BLaER1 (cell line): ENCODE data around the gene EPS8.

Source experiments
- H3K27ac ChIP-seq: shearing (Covaris generic); formaldehyde crosslinking; 2 replicates; pipeline ENCODE4 v1.8.1; 2022
- H3K27me3 ChIP-seq: shearing (Covaris generic); formaldehyde crosslinking; 2 replicates; pipeline ENCODE4 v1.8.1; 2022
- H3K36me3 ChIP-seq: shearing (Covaris generic); formaldehyde crosslinking; 2 replicates; pipeline ENCODE4 v1.8.1; 2022
- H3K4me1 ChIP-seq: shearing (Covaris generic); formaldehyde crosslinking; 2 replicates; pipeline ENCODE4 v1.8.1; 2022
- H3K4me2 ChIP-seq: shearing (Covaris generic); formaldehyde crosslinking; 2 replicates; pipeline ENCODE4 v1.8.1; 2022
- H3K4me3 ChIP-seq: shearing (Covaris generic); formaldehyde crosslinking; 2 replicates; pipeline ENCODE4 v1.8.1; 2022
- H3K9ac ChIP-seq: shearing (Covaris generic); formaldehyde crosslinking; 2 replicates; pipeline ENCODE4 v1.8.1; 2022
- H3K9me3 ChIP-seq: shearing (Covaris generic); formaldehyde crosslinking; 2 replicates; pipeline ENCODE4 v1.8.1; 2022
- H4K20me1 ChIP-seq: shearing (Covaris generic); formaldehyde crosslinking; 2 replicates; pipeline ENCODE4 v1.8.1; 2022
- Cebpa-rat ChIP-seq: shearing (Covaris generic); IDR thresholded peaks from 2 replicates; pipeline ENCODE4 v1.8.1; 2022

The EPS8 gene

DNA sequence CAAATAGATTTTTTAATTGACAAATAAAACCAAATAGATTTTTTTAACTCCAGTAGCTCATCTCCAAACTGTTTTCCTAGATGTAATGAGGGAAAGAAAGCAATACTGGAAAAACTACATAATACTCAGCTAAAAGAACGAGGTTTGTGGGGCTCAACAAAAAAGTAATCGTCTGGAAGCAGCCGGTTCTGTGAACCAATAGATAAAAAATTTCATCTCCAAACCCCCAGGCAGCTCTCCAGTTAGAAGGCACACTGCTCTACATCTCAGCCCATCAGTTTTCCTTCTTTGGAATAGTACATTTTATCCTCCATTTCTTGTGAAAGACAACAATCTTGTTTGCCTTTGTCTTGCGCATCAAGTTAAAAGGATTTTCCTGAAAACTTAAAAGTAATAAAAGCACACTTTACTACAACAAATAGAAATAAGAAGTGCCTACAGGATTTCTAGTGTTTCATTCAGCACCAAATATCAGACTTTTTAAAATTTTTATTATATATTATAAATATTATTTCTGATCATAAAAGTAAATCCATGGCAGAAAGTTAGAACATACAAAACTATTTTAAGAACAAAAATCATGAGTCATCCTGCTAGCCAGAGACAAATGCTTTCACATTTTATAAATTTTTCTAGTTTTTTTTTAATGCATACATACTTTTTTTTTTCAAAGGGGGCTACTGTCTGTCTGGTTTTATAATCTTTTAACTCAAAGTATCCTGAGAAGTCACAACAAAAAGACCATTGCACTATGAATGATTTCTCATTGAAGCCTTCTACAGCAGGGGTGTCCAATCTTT lies 67.7 kb downstream of the EPS8 start:
- Histone ChIP-seq H3K4me1 (no peaks in the 10 kb centered on the region), H3K27me3 (no peaks in the 10 kb centered on the region), H3K9ac (no peak overlapping the region), H3K36me3 (no peaks in the 10 kb centered on the region), H3K9me3 (no peaks in the 10 kb centered on the region), H4K20me1 (no peaks in the 10 kb centered on the region), H3K4me3 (no peak overlapping the region), H3K27ac (no peak overlapping the region), H3K4me2 (no peak overlapping the region)
- no peak for TF ChIP-seq Cebpa-rat

- Histone ChIP-seq H3K27me3 (no peaks in the 10 kb centered on the region), H3K4me2 (no peak overlapping the region), H3K27ac (no peak overlapping the region), H3K4me3 (no peak overlapping the region), H3K36me3 (no peaks in the 10 kb centered on the region), H3K9me3 (no peaks in the 10 kb centered on the region), H3K9ac (no peak overlapping the region), H3K4me1 (no peaks in the 10 kb centered on the region), H4K20me1 (no peaks in the 10 kb centered on the region)
- TF ChIP-seq Cebpa-rat, result no peak
Measured at GRCh38 chr12:15720295-15720694, 68.9 kb downstream of the EPS8 start.

- Histone ChIP-seq H3K27ac (no peak overlapping the region), H3K36me3 (no peaks in the 10 kb centered on the region), H3K4me1 (no peaks in the 10 kb centered on the region), H3K9me3 (no peaks in the 10 kb centered on the region), H3K9ac (no peak overlapping the region), H4K20me1 (no peaks in the 10 kb centered on the region), H3K27me3 (no peaks in the 10 kb centered on the region), H3K4me3 (no peak overlapping the region), H3K4me2 (no peak overlapping the region)
- TF ChIP-seq Cebpa-rat, result no peak
Measured at GRCh38 chr12:15719230-15719629, 70.0 kb downstream of the EPS8 start.

GRCh38 chr12:15717940-15718567 lies 71.1 kb downstream of the EPS8 start:
- no peaks in the 10 kb centered on the region for H3K27me3 ChIP-seq
- no peak for TF ChIP-seq Cebpa-rat
- no peaks in the 10 kb centered on the region for H3K4me1 ChIP-seq
- H3K4me3 ChIP-seq, result no peak overlapping the region
- H3K9ac ChIP-seq, result no peak overlapping the region
- no peak overlapping the region for H3K27ac ChIP-seq
- no peaks in the 10 kb centered on the region for H4K20me1 ChIP-seq
- no peaks in the 10 kb centered on the region for H3K9me3 ChIP-seq
- H3K36me3 ChIP-seq, result no peaks in the 10 kb centered on the region
- H3K4me2 ChIP-seq, result no peak overlapping the region

DNA sequence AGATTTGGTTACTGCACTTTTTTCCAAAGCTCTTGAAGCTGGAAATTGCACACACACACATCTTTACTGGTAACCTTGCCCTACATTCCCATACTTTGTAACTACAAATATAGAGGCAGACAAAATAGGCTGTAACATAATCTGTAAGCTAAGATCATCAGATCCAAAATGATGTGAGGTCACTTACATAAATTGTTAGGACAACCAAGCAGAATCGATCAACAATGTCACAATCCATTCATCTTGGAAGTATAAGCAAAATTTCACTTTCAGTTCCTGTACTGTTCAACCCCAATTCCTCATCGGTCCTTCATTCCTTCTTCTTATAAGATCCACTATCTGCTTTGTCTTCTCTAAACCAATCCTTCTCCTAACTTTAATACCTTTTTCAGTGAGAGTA lies 72.6 kb downstream of the EPS8 start:
- Histone ChIP-seq H3K27ac (no peak overlapping the region), H3K4me1 (no peaks in the 10 kb centered on the region), H3K9ac (no peak overlapping the region), H3K4me2 (no peak overlapping the region), H3K27me3 (no peaks in the 10 kb centered on the region), H3K9me3 (no peaks in the 10 kb centered on the region), H4K20me1 (no peaks in the 10 kb centered on the region), H3K4me3 (no peak overlapping the region), H3K36me3 (no peaks in the 10 kb centered on the region)
- TF ChIP-seq Cebpa-rat, result no peak

GRCh38 chr12:15714256-15714655 lies 74.9 kb downstream of the EPS8 start:
- Histone ChIP-seq H4K20me1 (no peaks in the 10 kb centered on the region), H3K9me3 (no peaks in the 10 kb centered on the region), H3K4me3 (no peak overlapping the region), H3K36me3 (no peaks in the 10 kb centered on the region), H3K27ac (no peak overlapping the region), H3K4me2 (no peak overlapping the region), H3K27me3 (no peaks in the 10 kb centered on the region), H3K9ac (no peak overlapping the region), H3K4me1 (no peaks in the 10 kb centered on the region)
- no peak for TF ChIP-seq Cebpa-rat

DNA sequence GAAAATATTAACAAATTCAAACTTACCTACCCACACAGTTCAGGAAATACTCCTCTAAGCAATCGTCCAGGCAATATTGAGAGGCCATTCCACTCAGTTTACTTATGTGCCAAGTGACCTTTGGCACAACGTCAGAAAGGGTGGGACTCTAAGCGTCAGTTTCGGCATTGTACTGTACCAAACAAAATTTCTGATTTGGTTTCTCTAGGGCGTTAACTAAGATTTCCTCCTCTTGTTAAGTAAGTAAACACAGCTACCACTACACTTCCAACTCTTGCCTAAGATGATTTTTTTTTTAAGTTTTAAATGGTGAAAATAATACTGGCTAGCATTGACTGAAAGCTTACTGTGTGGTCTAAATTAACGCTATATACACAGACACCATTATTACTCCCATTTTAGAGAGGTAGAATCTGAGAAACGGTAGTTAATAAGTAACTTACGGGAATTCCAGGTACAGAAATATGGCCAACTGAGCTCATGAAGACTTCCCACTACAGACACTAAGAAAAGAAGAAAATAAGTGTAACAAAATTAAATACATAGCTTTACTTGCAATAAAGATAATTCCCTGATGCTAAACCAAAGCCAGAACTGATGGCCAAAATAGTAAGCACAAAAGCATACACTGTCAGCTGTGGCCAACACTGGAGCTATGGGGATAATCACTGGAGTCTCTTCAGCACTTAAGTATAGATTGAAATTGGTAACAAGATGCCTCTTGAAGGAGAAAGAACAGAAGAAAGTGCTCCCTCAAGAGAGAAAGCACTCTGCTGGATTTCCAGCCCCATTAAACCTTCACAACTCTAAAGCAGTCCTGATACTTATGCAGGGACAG lies 76.1 kb downstream of the EPS8 start:
- Histone ChIP-seq H3K4me2 (no peak overlapping the region), H3K4me3 (no peak overlapping the region), H3K27me3 (no peaks in the 10 kb centered on the region), H3K36me3 (no peaks in the 10 kb centered on the region), H4K20me1 (no peaks in the 10 kb centered on the region), H3K9me3 (no peaks in the 10 kb centered on the region), H3K9ac (no peak overlapping the region), H3K27ac (no peak overlapping the region), H3K4me1 (no peaks in the 10 kb centered on the region)
- no peak for TF ChIP-seq Cebpa-rat

GRCh38 chr12:15712160-15712559 lies 77.0 kb downstream of the EPS8 start:
- no peaks in the 10 kb centered on the region for H3K27me3 ChIP-seq
- H3K4me1 ChIP-seq, result no peaks in the 10 kb centered on the region
- H3K4me3 ChIP-seq, result no peak overlapping the region
- no peaks in the 10 kb centered on the region for H4K20me1 ChIP-seq
- no peak overlapping the region for H3K4me2 ChIP-seq
- H3K9me3 ChIP-seq, result no peaks in the 10 kb centered on the region
- no peak overlapping the region for H3K27ac ChIP-seq
- TF ChIP-seq Cebpa-rat, result no peak
- H3K36me3 ChIP-seq, result no peaks in the 10 kb centered on the region
- H3K9ac ChIP-seq, result no peak overlapping the region

GRCh38 chr12:15710860-15711510 lies 78.2 kb downstream of the EPS8 start:
- no peak for TF ChIP-seq Cebpa-rat

More at GRCh38 chr12:15710860-15711510, 78.2 kb downstream of the EPS8 start:
- H3K4me2 ChIP-seq, result no peak overlapping the region
- H4K20me1 ChIP-seq, result no peaks in the 10 kb centered on the region
- H3K9me3 ChIP-seq, result no peaks in the 10 kb centered on the region
- H3K27me3 ChIP-seq, result no peaks in the 10 kb centered on the region
- no peak overlapping the region for H3K9ac ChIP-seq
- H3K36me3 ChIP-seq, result no peaks in the 10 kb centered on the region
- no peak overlapping the region for H3K27ac ChIP-seq
- no peak overlapping the region for H3K4me3 ChIP-seq
- no peaks in the 10 kb centered on the region for H3K4me1 ChIP-seq
